Osteocyte (in vitro differentiated cells): ENCODE data around the gene KRTAP10-10. TPM values are rescaled to one million over a fixed set of nuclear protein-coding genes. Genes with fewer than 3 reads are reported as not detected.
"Not testable (repeated sequence)": the region's sequence is repeated elsewhere in the genome, so short reads cannot be mapped to it uniquely, and the experiment has no call there.

Source experiments
- DNase-seq: peaks from one replicate; pipeline ENCODE4 v3.0.0; 2021; ENCODE audit warnings: mixed read lengths; ENCODE audit not compliant: unreplicated experiment; ENCODE audit errors: extremely low spot score
- H3K27ac Mint-ChIP-seq: one replicate; pipeline ENCODE4 v1.8.0; 2021; ENCODE audit warnings: mild to moderate bottlenecking, mixed read lengths; ENCODE audit not compliant: unreplicated experiment
- H3K27me3 Mint-ChIP-seq: one replicate; pipeline ENCODE4 v1.8.0; 2021; ENCODE audit warnings: mixed read lengths; ENCODE audit not compliant: unreplicated experiment
- H3K36me3 Mint-ChIP-seq: one replicate; pipeline ENCODE4 v1.8.0; 2021; ENCODE audit warnings: mixed read lengths; ENCODE audit not compliant: unreplicated experiment
- H3K4me1 Mint-ChIP-seq: one replicate; pipeline ENCODE4 v1.8.0; 2021; ENCODE audit warnings: mixed read lengths; ENCODE audit not compliant: unreplicated experiment
- H3K4me3 Mint-ChIP-seq: one replicate; pipeline ENCODE4 v1.8.0; 2021; ENCODE audit warnings: mild to moderate bottlenecking, moderate library complexity, mixed read lengths; ENCODE audit not compliant: unreplicated experiment
- H3K9me3 Mint-ChIP-seq: one replicate; pipeline ENCODE4 v1.8.0; 2021; ENCODE audit warnings: mixed read lengths; ENCODE audit not compliant: unreplicated experiment
- CTCF ChIP-seq: fragments of 200-600 bp; sonication (generic); IDR thresholded peaks from 2 replicates; pipeline ENCODE4 v1.5.0; 2021; ENCODE audit warnings: antibody characterized with exemption, mild to moderate bottlenecking, moderate library complexity
- total RNA-seq: library from RNA; stranded (reverse); gene quantifications from 2 replicates; pipeline ENCODE4 v1.2.1, GENCODE V29; 2021

Gene KRTAP10-10
- total RNA-seq, 1 donor from 2014 or later = not detected

DNA sequence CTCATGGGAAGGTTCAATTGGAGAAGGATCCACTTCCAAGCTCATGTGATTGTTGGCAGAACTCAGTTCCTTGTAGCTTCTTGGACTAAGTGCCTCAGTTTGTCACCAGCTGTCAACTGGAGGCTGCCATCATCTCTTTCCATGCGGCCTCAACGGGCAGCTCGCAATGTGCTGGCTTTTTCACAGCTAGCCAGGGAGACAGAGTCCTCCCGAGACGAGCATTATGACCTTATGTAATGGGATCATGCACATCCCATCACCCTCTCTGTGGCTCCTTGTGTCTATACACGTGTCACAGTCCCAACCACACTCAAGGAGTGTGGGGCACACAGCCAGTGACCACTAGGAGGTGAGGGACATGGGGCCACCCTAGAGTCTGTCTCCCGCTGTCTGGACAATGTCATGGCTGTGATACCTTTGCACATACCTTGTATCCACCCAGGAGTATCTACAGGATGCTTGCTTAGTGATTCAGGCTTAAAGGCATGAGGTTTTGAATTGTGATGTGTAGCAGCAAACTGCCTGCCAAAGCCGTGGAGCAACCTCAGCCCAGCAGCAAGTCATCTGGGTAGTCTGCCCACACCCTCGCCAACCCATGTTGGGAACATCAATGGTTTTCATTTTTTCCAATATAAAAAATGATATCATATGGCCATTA lies 41.0 kb upstream of the KRTAP10-10 start:
- H3K27me3 Mint-ChIP-seq = peaks cover 39% of the 10 kb centered on the region
- H3K4me1 Mint-ChIP-seq = peaks cover 3% of the 10 kb centered on the region
- no peak overlapping the region for H3K4me3 Mint-ChIP-seq
- DNase-seq = peak; percentile 57
- no peaks in the 10 kb centered on the region for H3K9me3 Mint-ChIP-seq
- no peaks in the 10 kb centered on the region for H3K36me3 Mint-ChIP-seq
- no peak overlapping the region for H3K27ac Mint-ChIP-seq
- TF ChIP-seq CTCF = no peak

DNA sequence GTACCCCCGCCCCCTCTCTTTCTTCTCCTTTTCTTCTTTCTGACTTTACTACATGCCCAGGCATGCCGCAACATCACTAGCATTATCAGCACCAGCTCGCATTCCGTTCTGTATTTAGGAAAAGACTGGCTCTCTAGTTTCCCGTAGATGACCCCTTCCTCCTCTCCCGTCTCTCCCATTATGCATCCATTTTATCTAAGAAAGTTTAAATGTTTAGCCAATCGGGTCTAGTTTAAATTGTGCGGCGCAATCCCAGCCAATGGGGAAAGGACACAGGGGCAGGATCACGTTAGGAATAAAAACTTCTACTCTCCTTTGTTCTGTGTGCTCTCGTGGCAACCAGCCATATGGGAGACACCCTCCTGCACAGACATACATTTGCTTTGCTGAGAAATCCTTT lies 39.1 kb upstream of the KRTAP10-10 start:
- H3K36me3 Mint-ChIP-seq = no peaks in the 10 kb centered on the region
- H3K27ac Mint-ChIP-seq = no peak overlapping the region
- peaks cover 3% of the 10 kb centered on the region for H3K4me1 Mint-ChIP-seq
- no peaks in the 10 kb centered on the region for H3K9me3 Mint-ChIP-seq
- H3K27me3 Mint-ChIP-seq = peaks cover 33% of the 10 kb centered on the region
- no peak for DNase-seq
- H3K4me3 Mint-ChIP-seq = no peak overlapping the region
- no peak for TF ChIP-seq CTCF

GRCh38 chr21:44599264-44600029 lies 37.7 kb upstream of the KRTAP10-10 start:
- TF ChIP-seq CTCF = no peak
- H3K4me3 Mint-ChIP-seq = no peak overlapping the region
- no peaks in the 10 kb centered on the region for H3K36me3 Mint-ChIP-seq
- H3K4me1 Mint-ChIP-seq = no peaks in the 10 kb centered on the region
- peaks cover 30% of the 10 kb centered on the region for H3K27me3 Mint-ChIP-seq
- H3K9me3 Mint-ChIP-seq = peaks cover under 1% of the 10 kb centered on the region
- no peak overlapping the region for H3K27ac Mint-ChIP-seq
- peak; percentile 66 for DNase-seq

- DNase-seq = peak; percentile 63
- not testable (repeated sequence) for H3K36me3 Mint-ChIP-seq, H3K4me1 Mint-ChIP-seq, H3K27ac Mint-ChIP-seq, H3K9me3 Mint-ChIP-seq, H3K4me3 Mint-ChIP-seq
- peaks cover 34% of the 10 kb centered on the region for H3K27me3 Mint-ChIP-seq
These were observed 36.8 kb upstream of the KRTAP10-10 start, which contains the start of gene KRTAP10-7 for GRCh38 chr21:44600118-44600978. TSS of gene KRTAP10-7 (plus strand) at chr21:44600597. CDS start at chr21:44600622, 25 bp downstream.

GRCh38 chr21:44601091-44601490 lies 36.1 kb upstream of the KRTAP10-10 start:
- H3K27ac Mint-ChIP-seq, H3K9me3 Mint-ChIP-seq, H3K4me1 Mint-ChIP-seq, H3K36me3 Mint-ChIP-seq, H3K4me3 Mint-ChIP-seq: not testable (repeated sequence)
- DNase-seq = peak; percentile 75
- H3K27me3 Mint-ChIP-seq = peaks cover 36% of the 10 kb centered on the region
